ENCODE measurements around the gene ATRIP.
A peak's percentile ranks its signal among the peaks of the same experiment; 100 is the strongest.

ATRIP gene

GRCh38 chr3:48425281-48425812, 21.2 kb upstream of the ATRIP start:
- DNase-seq, result no peak

DNA sequence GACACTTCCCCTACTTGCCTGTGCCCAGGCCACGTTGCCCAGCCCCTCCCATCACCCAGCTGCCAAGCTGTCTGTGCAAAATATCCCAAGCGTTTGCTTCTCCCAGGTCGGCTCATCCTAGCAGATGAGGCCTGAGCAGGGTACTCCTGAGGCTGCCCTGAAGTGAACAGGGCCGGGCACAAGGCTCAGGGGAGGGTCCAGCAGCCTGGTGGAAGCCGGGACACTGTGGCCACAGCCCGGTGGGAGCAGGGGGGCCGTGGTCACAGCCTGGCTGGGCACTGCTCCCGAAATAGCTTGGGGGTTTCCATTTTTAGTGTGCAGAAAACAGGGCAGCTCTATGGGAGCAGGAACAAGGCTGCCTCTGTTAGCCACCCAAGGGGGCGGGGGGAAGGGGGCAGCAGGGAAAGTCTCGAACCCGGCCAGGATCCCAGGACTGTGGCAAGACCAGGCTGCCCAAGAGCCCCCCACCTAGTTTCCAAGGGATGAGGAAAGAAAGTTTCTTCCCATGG, 20.1 kb upstream of the ATRIP start:
- peak; percentile 72 for DNase-seq

DNA sequence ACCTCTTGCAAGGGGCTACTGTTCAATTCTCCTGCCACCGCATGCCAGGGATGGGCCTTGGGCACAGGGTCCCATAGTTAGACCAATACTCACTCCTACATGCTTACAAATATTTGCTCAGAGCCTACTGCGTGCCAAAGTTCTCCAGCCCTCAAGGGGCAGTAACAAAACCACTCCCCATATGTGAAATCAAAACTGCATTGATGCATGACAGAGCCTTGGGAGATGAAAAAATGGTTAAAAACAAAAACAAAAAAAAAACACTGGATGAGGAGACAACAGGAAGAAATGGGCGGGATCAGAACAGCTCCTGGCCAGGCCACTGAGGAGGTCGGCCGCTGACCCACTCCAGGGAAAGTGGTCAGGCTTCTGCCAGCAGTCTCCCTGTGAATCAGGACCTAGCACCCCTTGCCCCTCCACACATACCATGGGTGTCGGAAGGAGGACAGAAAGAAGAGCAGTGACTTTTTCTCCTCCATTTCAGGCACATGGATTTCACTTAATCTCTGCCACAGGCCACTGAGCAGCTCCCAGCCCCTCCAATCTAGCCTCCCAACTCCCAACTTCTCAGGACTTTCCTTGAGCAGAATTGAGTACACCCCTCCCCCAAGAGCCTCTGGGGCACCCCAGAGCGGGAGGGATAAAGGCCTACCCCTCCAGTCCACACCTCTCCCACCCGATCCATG, 19.4 kb upstream of the ATRIP start:
- DNase-seq, result no peak

- no peak for DNase-seq
These were observed 18.9 kb upstream of the ATRIP start for GRCh38 chr3:48427630-48427962.

DNA sequence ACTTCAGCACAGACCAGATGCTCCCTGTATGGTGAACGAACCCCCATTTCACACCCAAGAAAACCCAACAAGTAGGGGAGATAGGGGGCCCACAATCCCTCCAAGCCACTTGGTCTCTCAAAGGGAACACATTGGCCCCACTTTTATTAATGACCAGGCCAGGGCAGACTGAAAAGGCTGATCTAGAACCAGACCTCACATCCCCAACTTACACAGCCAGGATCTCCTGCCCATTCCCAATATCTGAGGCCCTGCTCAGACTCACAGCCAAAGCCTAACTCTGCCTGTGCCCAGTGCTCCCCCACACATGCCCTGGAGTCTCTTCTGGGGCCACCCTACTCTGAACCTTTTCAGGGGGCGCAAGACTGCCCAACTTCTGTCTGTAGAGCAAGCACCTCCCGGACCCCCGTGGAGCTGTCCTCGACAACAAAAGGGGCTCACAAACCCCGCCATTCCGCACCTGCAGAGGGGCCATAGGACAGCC, 18.4 kb upstream of the ATRIP start:
- DNase-seq, result no peak

GRCh38 chr3:48428572-48429316, 17.8 kb upstream of the ATRIP start:
- DNase-seq, result peak; percentile 80

GRCh38 chr3:48429317-48429959, 17.1 kb upstream of the ATRIP start:
- peak; percentile 75 for DNase-seq

DNA sequence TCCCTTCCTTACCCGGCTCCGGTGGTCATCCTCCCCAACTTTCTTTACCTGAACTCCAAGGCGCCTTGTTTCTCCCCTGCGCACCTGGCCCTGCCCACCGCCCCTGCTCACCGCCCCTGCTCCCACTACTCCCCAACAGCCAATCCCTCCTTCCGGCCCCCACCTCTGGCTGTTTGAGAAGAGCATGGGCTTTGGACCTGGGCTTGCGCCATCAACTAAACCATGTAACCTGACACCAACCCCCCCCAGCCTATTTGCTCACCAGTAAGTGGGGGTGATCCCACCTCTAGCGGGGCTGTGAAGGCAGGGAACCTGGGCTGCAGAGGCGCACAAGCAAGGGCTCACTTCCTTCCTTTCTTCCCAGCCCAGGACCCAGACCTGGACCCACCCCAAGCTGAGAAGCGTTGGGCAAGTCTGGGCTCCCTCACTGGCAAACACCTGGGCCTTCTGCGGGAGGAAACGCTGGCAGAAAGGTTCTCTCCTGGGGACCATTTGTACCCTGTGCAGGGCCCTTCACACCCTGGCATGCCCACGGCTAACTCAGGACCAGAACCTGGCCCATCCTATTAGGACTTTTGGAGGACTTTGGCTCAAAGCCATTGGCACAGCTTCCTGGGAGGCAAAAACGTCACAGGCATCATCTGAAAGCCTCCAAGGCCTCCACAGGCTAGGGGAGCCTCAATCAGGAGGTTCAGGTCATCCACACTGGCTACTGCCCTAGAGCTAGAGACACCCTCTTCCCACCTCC, 16.4 kb upstream of the ATRIP start, which contains the start of gene PLXNB1:
TSS of gene PLXNB1 (minus strand) at position 127 of the 748 bp plus-strand sequence. CDS start 5,475 bp downstream, outside the sequence.
- DNase-seq, result peak; percentile 69

GRCh38 chr3:48430708-48431101, 15.8 kb upstream of the ATRIP start:
- no peak for DNase-seq

DNA sequence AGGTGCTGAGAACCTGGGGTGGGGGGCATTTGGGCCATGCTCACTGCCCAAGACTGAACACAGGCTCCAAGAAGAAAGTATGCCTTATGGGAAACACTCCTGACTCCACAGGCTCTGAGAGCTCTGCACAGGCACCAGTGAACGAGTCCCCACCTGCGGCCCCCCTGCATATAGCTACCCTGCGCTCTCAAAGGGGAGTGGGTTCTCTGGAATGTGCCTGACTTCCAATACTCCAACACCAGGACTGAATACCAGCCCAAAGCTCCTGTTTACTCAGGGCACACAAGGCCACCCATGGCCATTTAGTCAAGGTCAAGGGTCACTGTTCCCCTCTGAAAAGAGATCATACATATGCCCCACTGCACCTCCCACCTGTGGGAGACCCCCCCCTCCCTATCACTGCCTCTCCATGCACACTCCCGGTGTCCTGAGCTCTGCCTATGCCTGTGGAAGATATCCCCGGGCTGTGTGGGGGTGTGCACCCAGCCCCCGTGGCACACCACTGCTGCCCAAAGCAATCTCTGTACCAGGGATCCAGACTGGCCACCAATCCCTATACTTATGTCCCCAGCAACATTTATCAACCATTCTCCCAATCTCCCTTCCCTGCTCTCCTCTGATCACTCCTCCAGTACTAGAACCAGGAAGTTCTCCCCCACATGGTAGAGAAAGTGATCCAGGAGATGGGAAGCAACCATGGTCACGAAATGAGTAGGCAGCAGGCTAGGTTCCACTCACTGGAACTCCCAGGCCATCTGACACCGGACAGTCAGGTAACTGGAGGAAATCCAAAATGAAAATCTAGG, 15.1 kb upstream of the ATRIP start:
- no peak for DNase-seq

DNA sequence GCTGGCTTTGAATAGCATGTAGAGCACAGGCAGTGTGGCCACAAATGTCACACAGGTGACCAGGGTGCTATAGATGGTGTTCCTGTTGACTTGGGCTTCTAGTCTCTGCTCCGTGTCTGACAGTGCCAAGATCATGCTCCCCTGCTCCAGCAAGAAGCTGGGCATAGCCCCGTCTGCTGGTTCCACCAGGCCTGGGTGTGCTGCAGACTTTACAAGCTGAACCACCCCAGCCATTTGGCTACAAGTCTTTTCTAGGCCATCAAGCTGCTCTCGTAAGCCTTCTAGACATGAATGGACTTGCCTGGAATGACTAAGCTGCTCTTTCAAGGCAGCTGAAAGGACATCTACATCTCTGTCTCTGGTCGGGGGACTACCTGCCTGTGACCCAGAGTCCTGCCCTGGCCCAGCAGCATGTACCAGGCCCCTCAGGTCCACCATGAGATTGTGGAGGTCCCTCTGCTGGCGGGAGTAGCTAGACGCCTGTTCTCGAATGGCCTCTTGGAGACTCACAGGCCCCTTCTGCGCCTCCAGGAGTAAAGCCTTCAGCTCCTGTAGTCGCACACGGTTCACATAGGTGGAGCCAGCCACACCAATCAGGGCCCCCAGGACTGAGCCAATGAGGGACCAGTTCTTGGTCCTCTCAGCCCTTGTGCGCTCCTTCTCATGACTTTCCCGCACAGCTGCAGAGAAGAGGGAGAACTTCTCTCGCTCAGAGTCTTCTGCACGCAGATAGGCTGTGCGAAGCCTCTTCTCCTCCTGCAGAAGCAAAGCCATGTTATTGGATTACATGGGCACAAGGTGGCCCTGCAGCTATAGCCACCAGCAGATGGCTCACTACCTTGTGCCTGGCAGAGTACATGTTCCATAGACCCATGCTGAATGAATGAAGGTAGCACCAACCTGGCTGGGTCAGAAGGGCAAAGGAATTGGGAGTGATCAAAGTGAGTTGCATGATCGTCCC, 13.8 kb upstream of the ATRIP start:
- no peak for DNase-seq

- DNase-seq, result peak; percentile 30
These were observed 12.9 kb upstream of the ATRIP start for GRCh38 chr3:48433472-48434118.

DNA sequence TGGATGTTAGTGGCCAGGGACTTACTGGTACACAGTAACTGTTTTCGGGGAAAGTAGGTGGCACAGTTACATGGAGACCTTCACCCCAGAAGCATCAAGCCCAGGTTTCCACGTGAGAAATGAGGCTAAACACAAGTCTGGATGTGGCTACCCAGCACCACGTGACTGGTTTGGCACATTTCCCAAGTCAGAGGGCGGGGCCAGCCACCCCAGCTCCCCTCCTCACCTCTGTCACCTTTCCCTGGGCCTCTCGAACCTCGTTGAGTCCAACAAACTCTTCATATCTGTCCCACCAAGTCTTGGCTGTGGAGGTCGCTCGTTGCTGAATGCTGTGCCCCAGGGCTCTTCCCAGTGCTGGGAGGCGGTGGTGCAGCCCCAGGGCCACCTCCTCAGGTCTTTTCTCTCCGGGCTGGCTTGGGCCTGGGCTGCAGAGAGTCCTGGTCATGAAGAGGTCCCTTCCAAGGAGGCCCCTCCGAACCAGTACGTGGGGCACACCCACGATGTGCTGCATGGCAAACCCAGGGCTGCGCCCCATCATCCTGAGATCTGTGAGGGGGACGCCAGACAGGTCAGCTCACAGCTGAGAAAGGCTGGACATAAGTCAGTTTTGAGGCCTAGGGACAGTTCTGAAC, 11.8 kb upstream of the ATRIP start:
- peak; percentile 33 for DNase-seq

GRCh38 chr3:48435223-48435595, 11.3 kb upstream of the ATRIP start:
- no peak for DNase-seq

DNA sequence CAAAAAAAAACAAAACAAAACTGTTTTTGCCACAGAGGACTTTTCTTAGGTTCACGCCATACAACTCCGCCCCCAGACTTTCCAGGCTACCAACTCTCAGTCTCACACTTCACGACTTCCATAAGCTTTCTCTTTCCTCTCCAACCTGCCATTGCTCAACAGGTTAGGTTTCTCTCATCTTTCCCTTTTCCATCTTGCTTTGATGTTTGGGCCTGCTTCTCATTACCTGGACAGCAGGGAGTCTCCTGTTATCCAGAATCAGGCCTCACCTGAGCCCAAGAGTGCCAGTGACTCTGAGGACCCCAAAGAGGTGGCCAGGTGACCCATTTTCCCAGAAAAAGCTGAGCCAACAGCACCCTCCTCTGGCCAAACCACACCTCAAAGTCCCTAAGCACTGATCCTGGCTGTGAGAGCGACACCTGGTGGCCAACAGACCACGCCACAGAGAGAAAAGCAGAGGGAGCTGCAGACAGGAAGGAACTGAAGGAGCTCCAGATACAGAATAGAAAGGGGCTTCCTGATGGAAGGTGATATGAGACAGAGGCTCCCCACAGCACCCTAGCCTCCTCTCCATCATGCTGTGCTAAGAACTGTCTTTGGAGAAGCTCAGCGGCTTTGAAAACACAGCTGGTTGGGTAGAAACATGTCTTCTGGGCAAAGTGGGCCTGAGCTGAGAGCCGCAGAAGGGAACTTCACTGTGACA, 10.6 kb upstream of the ATRIP start:
- peak; percentile 85 for DNase-seq

- DNase-seq, result no peak
These were observed 10.1 kb upstream of the ATRIP start for GRCh38 chr3:48436477-48436787.

- no peak for DNase-seq
These were observed 9.7 kb upstream of the ATRIP start for GRCh38 chr3:48436855-48437254.

DNA sequence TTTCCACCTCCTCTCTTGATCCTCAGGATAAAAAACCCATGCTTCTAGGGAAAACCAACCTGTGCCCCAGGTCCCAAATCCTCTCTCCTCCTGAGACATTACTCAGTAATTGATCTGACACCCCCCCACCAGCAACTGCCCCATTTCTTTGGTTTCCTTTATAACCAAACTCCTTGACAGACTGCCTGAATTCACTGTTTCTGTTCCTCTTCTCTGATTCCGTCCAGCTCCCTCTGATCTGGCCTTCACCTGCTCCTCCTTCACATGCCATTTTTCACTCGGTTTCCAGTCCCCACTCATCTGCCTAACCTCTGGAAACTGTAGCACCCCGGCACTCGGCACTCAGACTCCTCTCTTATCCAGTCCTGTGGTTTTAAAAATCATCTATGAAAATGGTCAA, 8.7 kb upstream of the ATRIP start:
- DNase-seq, result peak; percentile 30
